Activated CD4-positive, CD25-positive, alpha-beta regulatory T cell treated with anti-CD3 and anti-CD28 coated beads, Interleukin-2, amount 50 U/mL, for 16 hours (primary cell): Measurements from ENCODE around the gene STRA8.

Experiments
- DNase-seq: peaks from one replicate; pipeline ENCODE4 v3.0.0-alpha.2; 2020; ENCODE audit warnings: low read depth, low spot score

The STRA8 gene, protein sequence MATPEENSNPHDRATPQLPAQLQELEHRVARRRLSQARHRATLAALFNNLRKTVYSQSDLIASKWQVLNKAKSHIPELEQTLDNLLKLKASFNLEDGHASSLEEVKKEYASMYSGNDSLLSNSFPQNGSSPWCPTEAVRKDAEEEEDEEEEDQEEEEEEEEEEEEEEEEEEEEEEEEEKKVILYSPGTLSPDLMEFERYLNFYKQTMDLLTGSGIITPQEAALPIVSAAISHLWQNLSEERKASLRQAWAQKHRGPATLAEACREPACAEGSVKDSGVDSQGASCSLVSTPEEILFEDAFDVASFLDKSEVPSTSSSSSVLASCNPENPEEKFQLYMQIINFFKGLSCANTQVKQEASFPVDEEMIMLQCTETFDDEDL

DNA sequence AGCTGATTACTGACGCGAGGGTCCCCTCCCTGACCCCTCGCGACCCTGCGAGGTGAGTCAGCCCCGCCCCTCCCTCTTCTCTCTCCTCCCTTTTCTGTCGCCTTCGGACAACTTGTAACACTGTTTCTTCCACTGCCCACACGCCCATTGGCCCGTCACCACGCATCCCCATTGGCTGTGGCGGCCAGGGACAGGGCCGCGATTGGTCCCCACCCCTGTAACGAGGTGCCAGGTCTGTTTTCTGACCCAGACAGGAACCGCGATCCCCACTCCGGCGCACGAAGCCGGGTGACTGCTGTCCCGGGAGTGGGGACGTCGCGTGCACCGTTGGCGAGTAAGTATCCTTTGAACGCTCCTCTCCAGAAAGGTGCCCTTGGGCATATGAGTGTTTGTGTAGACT lies at the start of gene STRA8:
STRA8 (plus strand) TSS at position 269 of the 400 bp plus-strand sequence. CDS start 6,687 bp downstream, outside the sequence.
- no peak for DNase-seq

DNA sequence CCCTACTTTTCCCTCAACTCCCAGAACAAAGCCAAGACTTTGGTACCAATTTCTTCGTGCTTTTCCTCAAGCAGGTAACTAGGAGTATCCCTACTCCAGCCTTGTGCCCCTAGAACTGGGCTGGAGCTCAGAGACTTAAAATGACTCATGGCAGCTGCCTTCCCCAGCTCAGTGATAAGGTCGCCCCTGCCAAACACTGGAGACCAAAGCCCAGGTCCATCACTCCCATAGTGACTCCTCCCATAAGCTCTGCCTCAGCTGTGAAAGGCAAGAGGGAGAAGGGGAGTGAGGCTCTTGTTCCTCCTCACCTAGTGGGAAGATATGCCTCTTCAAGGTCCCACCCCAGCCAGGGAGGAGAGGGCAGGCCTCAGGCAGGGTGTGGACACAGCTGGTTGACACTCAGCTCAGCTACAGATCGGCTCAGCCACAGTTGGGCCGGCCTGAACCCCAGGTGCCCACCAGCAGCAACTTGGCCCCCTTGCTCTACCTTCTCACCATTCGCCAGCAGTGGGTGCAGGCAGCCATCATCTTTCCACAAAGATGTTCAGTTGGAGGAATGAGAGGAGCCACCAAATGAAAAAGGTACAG lies 49.3 kb upstream of the STRA8 start:
- DNase-seq: no peak

DNA sequence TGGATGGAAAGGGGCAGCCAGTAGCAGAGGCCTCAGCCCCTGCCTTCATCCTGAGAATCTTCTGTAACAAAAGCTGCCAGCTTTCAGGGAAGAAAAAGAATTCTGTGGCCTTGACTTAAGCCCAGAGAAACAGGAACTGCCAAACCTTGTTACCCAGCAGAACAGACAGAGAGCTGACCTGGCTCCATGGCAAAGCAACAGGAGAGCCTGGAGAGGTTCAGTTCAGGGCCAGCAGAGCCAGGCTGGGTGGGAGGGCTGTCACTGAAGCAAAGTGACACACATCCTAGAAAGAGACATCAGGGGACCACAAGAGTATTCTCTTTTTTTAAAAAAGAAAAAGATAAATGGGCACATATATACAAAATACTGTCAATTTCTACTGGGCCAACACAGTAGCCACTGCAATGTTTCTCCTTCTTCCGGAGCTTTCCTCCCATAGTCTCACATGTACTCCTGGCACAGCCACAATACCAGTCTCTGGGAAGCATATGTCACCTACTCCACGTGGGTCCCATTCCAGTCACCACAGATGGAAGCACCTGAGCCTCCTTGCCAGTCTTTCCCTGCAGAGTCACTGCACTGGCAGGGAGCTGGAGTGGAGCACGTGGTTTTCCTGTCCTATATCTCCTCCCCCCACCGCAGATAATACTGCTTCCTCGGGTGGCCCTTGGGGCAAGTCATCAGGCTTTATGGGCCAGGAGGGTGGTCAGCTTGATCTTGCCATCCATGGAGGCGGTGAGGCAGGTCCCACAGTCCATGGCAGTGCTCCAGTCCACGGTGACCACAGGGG lies 48.0 kb upstream of the STRA8 start:
- no peak for DNase-seq

DNA sequence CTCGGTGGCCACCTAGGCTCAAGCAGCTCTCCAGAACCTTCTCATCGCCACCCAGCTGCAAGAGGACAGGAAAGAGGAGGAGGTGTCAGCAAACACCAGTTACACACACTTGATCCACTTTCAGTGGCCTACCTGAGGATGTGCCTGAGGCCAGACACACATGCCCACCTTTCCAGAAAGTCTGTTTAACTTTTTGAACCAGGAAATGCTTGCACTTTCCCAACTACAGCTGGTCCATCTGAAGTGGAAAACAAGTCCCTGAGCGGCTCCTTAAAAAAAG lies 47.4 kb upstream of the STRA8 start:
- no peak for DNase-seq

DNA sequence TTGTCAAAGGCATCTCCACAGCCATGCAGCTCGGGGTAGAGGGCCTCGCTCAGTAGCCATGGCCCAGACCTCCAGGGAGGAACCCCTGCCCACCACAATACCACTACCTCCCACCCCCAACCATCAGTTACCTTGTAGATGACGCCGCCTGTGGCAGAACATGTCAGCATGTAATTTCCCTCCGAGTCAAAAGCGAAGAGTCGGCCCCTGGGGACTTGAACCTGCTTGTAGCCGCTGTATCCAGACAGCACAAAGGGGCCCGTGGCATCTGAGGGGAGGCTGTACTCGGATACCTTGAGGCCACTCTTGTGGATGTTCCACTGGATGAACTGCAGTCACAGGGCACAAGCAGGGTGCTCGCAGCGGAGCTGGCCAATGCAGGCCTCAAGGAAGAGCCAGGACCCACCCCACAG lies 46.8 kb upstream of the STRA8 start:
- DNase-seq: no peak

DNA sequence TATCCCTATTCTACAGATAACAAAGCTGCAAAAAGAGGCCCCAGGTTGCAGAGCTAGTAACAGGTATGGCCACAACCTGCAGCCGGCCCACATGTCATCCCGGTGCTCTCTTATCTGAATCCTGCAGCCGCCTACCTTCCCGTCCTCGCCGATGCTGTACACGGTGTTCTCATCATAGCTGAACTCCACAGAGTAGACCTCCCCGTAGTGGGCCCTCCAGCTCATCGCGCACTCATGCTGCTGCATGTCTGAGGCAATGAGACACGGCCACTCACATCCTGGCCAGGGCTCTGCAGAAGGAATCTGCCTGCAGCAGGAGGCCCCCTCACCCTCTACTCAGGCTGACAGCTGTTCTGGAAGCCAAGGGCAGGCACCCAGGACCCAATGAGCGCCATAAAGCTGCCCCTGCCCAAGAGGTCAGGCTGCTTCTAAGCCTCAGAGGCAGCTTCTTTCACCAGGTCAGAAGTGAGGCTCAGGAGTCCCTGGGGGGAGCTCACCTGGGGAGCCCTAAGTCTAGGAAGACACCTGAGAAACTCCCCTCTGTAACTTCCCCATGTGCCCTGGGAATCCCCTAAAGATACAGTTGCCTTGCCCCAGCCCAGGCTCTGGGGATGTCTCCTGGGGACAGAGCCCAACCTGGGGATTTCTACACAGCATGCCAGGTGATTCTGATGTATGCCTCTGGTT lies 45.2 kb upstream of the STRA8 start:
- DNase-seq: no peak

DNA sequence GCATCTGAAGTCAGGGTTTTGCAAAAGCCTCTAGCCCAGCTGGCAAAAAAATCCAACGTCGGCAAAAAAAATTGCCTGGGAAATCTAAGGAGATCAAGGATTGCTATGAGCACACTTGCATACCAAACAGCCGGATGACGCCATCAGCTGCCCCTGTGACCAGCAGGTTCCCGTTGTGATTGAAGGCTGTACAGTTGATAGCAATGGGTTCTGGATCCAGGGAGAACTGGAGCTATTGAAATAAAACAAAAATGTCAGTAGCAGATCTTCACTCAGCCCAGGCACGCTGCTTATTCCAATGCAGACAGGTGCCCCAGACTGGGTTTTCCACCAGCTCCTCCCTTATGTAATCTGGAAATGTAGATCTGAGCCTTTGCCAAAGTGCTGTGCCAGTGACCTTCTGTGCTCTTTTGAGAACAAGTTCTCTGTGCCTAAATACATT lies 44.4 kb upstream of the STRA8 start:
- DNase-seq: no peak

DNA sequence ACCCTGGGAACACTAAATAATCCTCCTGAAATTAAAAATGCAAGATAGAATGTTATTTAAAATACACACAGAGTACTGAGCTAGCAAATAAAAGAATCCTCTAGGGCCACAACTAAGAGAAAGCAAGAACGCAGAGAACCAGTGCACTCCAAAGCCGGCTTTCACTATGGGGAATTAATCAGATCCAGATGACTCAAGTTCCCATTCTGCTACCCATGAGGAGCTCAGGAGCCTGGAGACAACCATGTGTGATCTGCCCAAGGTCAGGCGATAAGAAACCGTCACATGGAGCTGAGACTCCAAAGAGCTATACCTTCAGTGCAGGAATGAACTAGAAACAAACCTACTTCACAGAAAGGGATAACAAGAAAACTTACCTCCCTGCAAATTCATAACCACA lies 43.7 kb upstream of the STRA8 start:
- DNase-seq: no peak

DNA sequence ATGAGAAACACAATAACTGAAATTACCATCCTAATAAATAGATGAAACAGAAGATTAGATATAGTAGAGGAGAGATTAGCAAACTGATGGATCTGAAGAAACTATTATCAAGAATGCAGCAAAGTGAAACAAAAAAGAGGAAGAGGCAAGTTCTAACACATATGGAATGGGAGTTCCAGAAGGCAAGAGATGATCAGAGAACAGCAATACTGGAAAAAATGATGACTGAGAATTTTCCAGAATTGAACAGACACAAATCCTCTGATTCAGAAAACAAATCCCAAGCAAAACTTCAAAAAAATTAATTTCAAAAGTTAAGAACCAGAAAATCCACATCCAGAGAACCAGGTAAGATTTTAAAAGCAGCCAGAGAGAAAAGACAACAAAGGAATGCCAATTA lies 42.9 kb upstream of the STRA8 start:
- DNase-seq: no peak

DNA sequence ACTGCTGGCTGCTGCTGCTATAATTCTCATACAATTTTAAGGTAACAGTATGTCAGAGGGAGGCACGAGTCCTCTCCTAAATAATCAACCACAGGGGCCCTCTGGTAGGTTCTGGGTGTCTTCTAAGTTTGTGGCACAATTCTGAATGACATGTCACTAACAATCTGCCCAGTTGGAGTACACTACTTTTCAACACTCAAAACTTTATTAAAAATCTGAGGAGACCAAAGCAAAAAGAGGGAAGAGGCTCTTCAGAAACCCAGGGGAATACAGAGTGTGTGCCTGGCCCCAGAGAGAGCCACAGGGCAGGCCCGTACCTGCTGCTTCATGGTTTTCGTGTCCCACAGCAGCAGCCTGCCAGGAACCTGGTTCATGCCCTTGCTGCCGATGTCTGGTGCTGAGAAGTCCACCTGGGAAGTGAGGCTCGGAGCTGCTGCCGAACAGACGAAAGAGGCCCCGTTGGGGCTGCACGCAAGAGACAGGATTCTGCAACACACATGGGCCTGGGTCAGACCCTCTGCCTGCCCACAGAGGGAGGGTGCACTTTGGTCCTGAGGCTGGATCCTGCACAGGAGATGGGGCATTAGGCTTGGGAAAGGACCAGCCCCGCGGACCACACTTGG lies 40.6 kb upstream of the STRA8 start:
- DNase-seq: no peak

DNA sequence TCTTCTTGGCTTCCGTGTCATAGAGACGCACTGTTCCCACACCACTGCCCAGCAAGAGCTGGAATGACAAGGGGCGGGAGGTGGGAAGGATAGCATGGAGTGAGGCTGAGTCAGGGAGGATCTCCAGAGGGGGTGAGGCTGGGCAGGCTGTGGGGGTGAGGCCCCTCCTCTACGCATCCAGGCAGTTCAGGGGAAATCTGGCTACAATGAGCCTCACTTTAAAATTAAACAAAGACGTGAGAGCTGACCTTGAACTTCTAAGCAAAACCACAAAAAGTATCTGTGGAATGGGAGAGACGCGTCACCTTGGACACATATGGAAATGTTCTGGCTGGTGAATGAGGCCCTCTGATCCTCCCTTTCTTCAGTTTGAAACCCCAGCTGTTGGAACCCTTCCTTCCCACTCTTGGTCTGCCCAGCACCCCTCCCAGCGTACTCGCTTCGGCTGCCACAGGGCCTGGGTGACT lies 40.0 kb upstream of the STRA8 start:
- no peak for DNase-seq

DNA sequence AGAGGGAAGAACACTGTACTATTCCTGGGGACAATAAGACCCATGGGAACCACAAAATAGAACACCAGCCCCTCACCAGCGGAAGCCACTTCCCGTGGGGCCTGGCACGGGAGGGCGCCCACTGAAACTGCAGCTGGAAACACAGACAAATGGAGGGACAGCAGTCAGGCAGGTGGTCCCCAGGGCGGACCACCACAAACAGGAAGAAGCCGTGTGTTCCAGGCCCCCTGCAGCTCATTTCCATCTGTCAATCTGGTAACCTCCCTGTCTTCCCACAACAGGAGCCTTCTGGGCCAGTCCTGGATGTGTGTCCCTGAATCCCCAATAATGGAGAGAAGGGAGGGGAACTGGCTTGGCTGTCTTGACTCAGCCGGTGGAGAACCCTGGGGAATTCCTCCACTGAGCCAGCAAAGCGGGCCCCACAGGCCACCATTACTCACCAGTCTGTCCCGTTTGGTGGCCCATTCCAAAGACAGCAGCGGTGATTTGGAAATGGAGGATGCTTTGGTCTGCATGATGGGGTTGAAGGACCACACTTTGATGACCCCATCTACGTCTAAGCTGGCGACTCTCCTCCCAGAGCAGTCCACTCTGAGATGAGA lies 39.0 kb upstream of the STRA8 start:
- no peak for DNase-seq

DNA sequence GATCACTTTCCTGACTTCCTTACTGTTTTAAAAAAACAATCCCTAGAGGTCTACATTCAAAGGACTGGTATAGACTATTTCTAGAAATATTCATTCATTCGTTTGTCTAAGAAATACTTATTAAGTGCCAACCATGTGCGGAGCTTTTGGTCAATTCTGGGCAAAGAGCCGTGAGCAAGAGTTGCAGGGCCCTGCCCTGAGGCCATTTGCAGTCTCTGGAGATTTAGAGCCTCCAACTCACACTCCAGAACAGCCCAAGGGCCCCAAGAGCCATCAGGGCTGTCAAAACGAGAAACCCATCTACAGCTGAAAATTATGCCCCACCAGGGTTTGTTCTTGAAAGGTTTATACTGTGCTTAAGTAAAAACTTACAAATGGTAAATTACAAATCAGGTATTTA lies 38.5 kb upstream of the STRA8 start:
- no peak for DNase-seq

DNA sequence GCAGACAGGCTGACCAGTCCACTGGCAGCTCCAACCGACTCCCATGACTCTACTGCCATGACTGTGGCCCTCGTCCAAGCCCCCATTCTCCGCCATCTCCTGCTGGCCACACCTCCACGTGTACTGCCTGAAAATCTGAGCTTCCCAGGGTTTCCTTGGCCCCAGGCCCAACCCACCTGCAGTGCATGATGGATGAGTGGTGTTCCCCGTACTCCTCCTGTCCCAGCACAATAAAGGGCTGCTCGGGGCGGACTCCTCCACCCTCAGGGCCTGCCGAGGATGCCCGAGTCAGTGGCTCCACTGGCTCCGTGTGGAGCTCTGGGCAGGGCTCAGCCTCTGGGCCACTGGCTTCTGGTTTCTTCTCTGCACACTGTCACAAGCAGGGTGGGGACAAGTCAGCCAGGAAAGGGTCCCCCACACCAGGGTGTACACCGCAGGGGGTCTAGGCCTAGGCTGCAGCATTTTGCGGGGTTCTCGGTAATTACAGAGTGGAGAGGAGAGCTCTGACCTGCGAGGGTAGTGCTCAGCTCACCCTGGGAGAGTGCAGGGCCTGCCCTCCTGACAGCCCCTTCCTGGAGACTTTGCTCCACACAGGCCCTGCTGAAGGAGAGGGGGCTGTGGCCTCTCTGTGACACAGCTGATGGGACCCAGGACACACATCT lies 37.5 kb upstream of the STRA8 start:
- no peak for DNase-seq

DNA sequence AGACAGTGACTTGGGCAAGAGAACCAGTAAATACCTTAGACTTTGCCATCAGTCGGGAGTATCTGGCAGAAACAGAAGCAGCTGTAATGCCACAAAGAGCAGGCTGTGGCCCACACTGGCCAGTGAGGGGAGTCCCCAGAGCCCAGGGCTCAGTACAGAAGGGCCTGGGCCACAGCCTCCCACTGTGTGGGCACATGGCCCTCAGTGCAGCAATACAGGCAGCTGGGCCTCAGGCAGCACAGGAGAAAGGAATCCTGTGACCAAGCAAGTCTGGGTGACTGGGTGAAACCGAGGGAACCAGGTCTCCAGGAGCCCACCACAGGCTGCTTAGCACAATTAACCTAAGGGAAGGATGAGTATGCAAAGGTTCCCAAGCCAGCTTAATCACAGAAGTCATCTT lies 36.3 kb upstream of the STRA8 start:
- no peak for DNase-seq

DNA sequence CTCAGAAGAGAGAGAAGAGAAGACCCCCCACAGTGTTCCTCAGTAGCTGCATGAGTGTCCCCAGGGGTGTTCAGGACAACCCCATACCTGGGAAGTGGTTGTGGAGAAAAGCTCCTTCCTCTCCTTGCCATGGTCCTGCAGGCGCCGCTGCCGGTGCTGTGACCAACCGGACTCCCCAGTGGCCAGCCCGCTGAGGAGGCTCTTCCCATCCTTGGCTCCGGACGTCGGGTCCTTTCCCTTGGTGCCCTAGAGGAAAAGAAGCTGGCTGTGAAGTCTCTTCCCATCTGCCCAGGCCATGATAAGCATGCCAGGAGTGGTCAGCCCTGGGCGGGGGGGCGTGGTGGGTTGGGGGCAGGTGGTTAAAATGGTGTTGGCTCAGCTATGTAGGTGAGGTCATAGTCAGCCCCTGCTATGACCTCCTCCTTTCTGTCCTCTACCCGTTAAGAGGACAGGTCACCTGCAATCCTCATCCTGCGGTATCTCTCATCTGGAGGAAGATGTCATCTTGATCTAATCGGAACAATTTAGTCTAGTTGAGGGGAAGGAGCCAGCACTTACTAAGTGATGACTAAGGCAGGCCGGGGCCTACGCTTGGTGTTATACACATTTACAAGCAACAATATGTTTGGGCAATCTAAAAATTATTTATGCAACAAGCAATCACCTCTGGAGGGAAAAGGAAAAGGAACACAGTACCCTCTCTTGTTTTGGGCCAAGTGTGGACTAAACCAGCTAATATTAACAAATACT lies 35.6 kb upstream of the STRA8 start:
- DNase-seq: no peak

DNA sequence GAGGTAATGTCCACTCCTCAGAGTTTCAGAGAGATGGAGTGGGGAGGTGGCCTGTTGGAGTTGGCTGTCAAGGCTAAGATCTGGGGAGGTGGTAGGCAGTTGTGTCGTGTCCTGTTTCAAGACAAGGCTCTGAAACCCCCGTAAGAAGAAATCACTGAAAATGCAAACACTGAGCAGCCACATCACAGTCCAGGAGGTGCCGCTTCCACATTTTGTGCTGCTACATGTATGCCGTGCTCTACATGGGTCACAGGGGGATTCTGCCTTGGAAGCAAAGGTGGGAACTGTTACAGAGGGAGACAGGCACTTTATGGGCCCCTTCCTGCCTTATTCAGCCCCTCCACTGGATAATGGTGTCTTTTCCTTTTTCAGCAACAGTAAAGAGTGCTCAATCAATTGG lies 34.2 kb upstream of the STRA8 start:
- no peak for DNase-seq

DNA sequence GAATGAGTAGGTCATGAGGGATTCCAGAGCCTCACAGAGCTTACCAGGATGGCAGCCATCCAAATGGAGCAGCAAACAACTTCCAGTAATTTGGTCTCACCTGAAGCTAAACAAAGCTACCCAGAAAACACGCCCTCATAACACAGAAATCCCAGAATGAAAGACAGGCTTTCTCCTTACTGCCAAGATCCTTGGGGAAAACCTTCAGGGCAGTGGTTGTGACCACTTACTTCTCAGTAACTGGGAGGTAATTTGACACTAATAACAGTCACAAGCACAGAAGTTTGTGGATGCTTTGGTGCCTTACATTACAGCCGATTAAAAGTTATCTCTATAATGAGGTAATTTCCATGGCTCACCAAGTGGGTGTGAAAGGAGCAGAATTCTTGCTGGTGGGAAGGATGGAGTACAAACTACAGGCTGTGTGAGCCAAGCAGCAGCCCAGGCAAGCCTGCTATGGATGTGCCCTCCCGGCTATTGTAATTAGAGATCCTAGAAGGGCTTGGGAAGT lies 32.8 kb upstream of the STRA8 start:
- DNase-seq: no peak

DNA sequence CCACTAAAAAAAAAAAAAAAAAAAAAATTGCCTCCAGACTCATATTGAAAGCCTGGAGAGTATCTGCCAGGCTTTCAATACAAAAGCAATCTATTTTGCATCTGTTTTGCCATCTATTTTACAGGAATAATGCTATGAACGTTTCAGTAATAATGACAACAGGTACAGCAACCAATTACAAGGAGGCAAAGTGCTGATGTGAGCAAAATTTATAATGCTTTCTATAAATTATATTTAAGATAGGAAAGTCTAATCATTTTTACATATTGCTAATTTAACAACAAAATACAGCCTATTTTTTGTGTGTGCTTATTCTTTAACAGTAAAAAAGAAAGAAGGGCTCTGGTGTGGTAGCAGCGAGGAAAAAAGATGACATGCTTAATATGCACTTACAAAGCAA lies 32.3 kb upstream of the STRA8 start:
- no peak for DNase-seq

DNA sequence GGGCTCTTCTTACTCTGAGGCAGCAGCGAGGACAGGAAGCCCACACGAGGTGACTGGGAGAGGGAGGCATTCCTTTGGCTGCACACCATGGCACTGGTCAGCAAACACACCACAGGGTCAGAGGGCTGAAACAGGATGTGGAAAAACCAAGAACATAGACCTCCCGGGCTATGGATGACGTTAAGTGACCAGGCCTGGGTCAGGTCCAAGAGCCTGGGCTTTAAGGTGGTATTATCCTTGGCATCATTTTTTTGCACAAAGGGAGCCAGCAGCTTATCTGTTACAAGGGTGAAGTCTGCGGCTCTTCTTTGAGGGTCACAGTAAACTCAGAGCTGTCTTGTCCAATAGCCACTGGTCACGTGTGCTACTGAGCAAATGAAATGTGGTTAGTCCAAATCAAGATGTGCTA lies 29.3 kb upstream of the STRA8 start:
- no peak for DNase-seq
